ENCODE data around the gene C22orf42.
"Not testable (repeated sequence)": the region's sequence is repeated elsewhere in the genome, so short reads cannot be mapped to it uniquely, and the experiment has no call there.

The C22orf42 gene

GRCh38 chr22:32191021-32191420 is 31.9 kb upstream of the C22orf42 start:
- not testable (repeated sequence) for H3K9ac ChIP-seq (ENCODE audit: low read length); H3K4me2 ChIP-seq (ENCODE audit: low read length); H2BK5ac ChIP-seq (ENCODE audit: low read length); H2BK120ac ChIP-seq (ENCODE audit: low read depth, low read length); H3K18ac ChIP-seq (ENCODE audit: low read length); H3K27me3 ChIP-seq (ENCODE audit: insufficient read depth, low read length, poor library complexity); H4K8ac ChIP-seq (ENCODE audit: low read depth, low read length); H2BK15ac ChIP-seq (replicated peaks; ENCODE audit: low read depth); H3K79me1 ChIP-seq (ENCODE audit: low read length); H3K56ac ChIP-seq (ENCODE audit: low read length); H3K4ac ChIP-seq (ENCODE audit: low read depth, low read length); H3K36me3 ChIP-seq (ENCODE audit: control insufficient read depth, insufficient read depth, low read length); DNase-seq; H3K27ac ChIP-seq (ENCODE audit: low read depth, low read length); H3K23ac ChIP-seq (ENCODE audit: low read length); H3K4me3 ChIP-seq (ENCODE audit: low read length); H3K4me1 ChIP-seq (ENCODE audit: control insufficient read depth, low read depth, low read length); H4K5ac ChIP-seq (ENCODE audit: low read length); H2AK5ac ChIP-seq (ENCODE audit: low read length); H3K79me2 ChIP-seq (ENCODE audit: control insufficient read depth, insufficient read depth, low read length)
- WGBS (ENCODE audit: extremely low coverage, insufficient coverage, low lambda C conversion rate): no CpG with 5 or more reads among the region's 15 CpGs

- Histone ChIP-seq H3K56ac (ENCODE audit: low read length) (no peak overlapping the region), H3K79me2 (ENCODE audit: control insufficient read depth, insufficient read depth, low read length) (no peaks in the 10 kb centered on the region), H2BK120ac (ENCODE audit: low read depth, low read length) (no peak overlapping the region), H3K4me1 (ENCODE audit: control insufficient read depth, low read depth, low read length) (no peaks in the 10 kb centered on the region), H3K9ac (ENCODE audit: low read length) (no peak overlapping the region), H3K27me3 (ENCODE audit: insufficient read depth, low read length, poor library complexity) (no peaks in the 10 kb centered on the region), H3K4ac (ENCODE audit: low read depth, low read length) (no peak overlapping the region), H2BK15ac (replicated peaks; ENCODE audit: low read depth) (no peak overlapping the region), H4K5ac (ENCODE audit: low read length) (no peak overlapping the region), H3K4me2 (ENCODE audit: low read length) (no peak overlapping the region), H3K79me1 (ENCODE audit: low read length) (no peaks in the 10 kb centered on the region), H4K8ac (ENCODE audit: low read depth, low read length) (no peak overlapping the region), H2BK5ac (ENCODE audit: low read length) (no peak overlapping the region), H3K18ac (ENCODE audit: low read length) (no peak overlapping the region), H2AK5ac (ENCODE audit: low read length) (no peak overlapping the region), H3K23ac (ENCODE audit: low read length) (no peak overlapping the region), H3K4me3 (ENCODE audit: low read length) (no peak overlapping the region), H3K36me3 (ENCODE audit: control insufficient read depth, insufficient read depth, low read length) (no peaks in the 10 kb centered on the region), H3K27ac (ENCODE audit: low read depth, low read length) (no peak overlapping the region)
- no peak for DNase-seq
- no CpG with 5 or more reads among the region's 3 CpGs for WGBS (ENCODE audit: extremely low coverage, insufficient coverage, low lambda C conversion rate)
These were observed 26.7 kb upstream of the C22orf42 start for GRCh38 chr22:32185821-32186220.

- Histone ChIP-seq H3K79me2 (ENCODE audit: control insufficient read depth, insufficient read depth, low read length) (no peaks in the 10 kb centered on the region), H3K27ac (ENCODE audit: low read depth, low read length) (no peak overlapping the region), H3K56ac (ENCODE audit: low read length) (no peak overlapping the region), H3K23ac (ENCODE audit: low read length) (no peak overlapping the region), H3K4me2 (ENCODE audit: low read length) (no peak overlapping the region), H3K79me1 (ENCODE audit: low read length) (no peaks in the 10 kb centered on the region), H2BK5ac (ENCODE audit: low read length) (no peak overlapping the region), H2BK15ac (replicated peaks; ENCODE audit: low read depth) (no peak overlapping the region), H4K5ac (ENCODE audit: low read length) (no peak overlapping the region), H3K18ac (ENCODE audit: low read length) (no peak overlapping the region), H3K4me1 (ENCODE audit: control insufficient read depth, low read depth, low read length) (no peaks in the 10 kb centered on the region), H3K4me3 (ENCODE audit: low read length) (no peak overlapping the region), H3K4ac (ENCODE audit: low read depth, low read length) (no peak overlapping the region), H3K9ac (ENCODE audit: low read length) (no peak overlapping the region), H2BK120ac (ENCODE audit: low read depth, low read length) (no peak overlapping the region), H4K8ac (ENCODE audit: low read depth, low read length) (no peak overlapping the region), H3K27me3 (ENCODE audit: insufficient read depth, low read length, poor library complexity) (no peaks in the 10 kb centered on the region), H3K36me3 (ENCODE audit: control insufficient read depth, insufficient read depth, low read length) (no peaks in the 10 kb centered on the region), H2AK5ac (ENCODE audit: low read length) (no peak overlapping the region)
- no peak for DNase-seq
- WGBS (ENCODE audit: extremely low coverage, insufficient coverage, low lambda C conversion rate): no CpG with 5 or more reads among the region's 3 CpGs
These were observed 24.5 kb upstream of the C22orf42 start for GRCh38 chr22:32183625-32184024.

- H4K5ac ChIP-seq (ENCODE audit: low read length): no peak overlapping the region
- H3K79me1 ChIP-seq (ENCODE audit: low read length): no peaks in the 10 kb centered on the region
- H3K36me3 ChIP-seq (ENCODE audit: control insufficient read depth, insufficient read depth, low read length): no peaks in the 10 kb centered on the region
- no peak overlapping the region for H2AK5ac ChIP-seq (ENCODE audit: low read length)
- no peak overlapping the region for H3K27ac ChIP-seq (ENCODE audit: low read depth, low read length)
- H3K4me1 ChIP-seq (ENCODE audit: control insufficient read depth, low read depth, low read length): no peaks in the 10 kb centered on the region
- H3K4me2 ChIP-seq (ENCODE audit: low read length): no peak overlapping the region
- no peak overlapping the region for H2BK120ac ChIP-seq (ENCODE audit: low read depth, low read length)
- no peaks in the 10 kb centered on the region for H3K79me2 ChIP-seq (ENCODE audit: control insufficient read depth, insufficient read depth, low read length)
- WGBS (ENCODE audit: extremely low coverage, insufficient coverage, low lambda C conversion rate): no CpG with 5 or more reads among the region's 6 CpGs
- H2BK15ac ChIP-seq (replicated peaks; ENCODE audit: low read depth): no peak overlapping the region
- H2BK5ac ChIP-seq (ENCODE audit: low read length): no peak overlapping the region
- no peaks in the 10 kb centered on the region for H3K27me3 ChIP-seq (ENCODE audit: insufficient read depth, low read length, poor library complexity)
- H3K56ac ChIP-seq (ENCODE audit: low read length): no peak overlapping the region
- DNase-seq: no peak
- H3K4ac ChIP-seq (ENCODE audit: low read depth, low read length): no peak overlapping the region
- H3K9ac ChIP-seq (ENCODE audit: low read length): no peak overlapping the region
- H3K4me3 ChIP-seq (ENCODE audit: low read length): no peak overlapping the region
- H4K8ac ChIP-seq (ENCODE audit: low read depth, low read length): no peak overlapping the region
- H3K23ac ChIP-seq (ENCODE audit: low read length): no peak overlapping the region
- no peak overlapping the region for H3K18ac ChIP-seq (ENCODE audit: low read length)
These were observed 21.9 kb upstream of the C22orf42 start for GRCh38 chr22:32181043-32181442.

- Histone ChIP-seq H2BK5ac (ENCODE audit: low read length) (no peak overlapping the region), H3K56ac (ENCODE audit: low read length) (no peak overlapping the region), H3K4ac (ENCODE audit: low read depth, low read length) (no peak overlapping the region), H3K27ac (ENCODE audit: low read depth, low read length) (no peak overlapping the region), H3K18ac (ENCODE audit: low read length) (no peak overlapping the region), H3K36me3 (ENCODE audit: control insufficient read depth, insufficient read depth, low read length) (no peaks in the 10 kb centered on the region), H2AK5ac (ENCODE audit: low read length) (no peak overlapping the region), H3K27me3 (ENCODE audit: insufficient read depth, low read length, poor library complexity) (no peaks in the 10 kb centered on the region), H3K79me2 (ENCODE audit: control insufficient read depth, insufficient read depth, low read length) (no peaks in the 10 kb centered on the region), H3K9ac (ENCODE audit: low read length) (no peak overlapping the region), H4K5ac (ENCODE audit: low read length) (no peak overlapping the region), H3K79me1 (ENCODE audit: low read length) (no peaks in the 10 kb centered on the region), H3K23ac (ENCODE audit: low read length) (no peak overlapping the region), H2BK15ac (replicated peaks; ENCODE audit: low read depth) (no peak overlapping the region), H3K4me1 (ENCODE audit: control insufficient read depth, low read depth, low read length) (peaks cover 3% of the 10 kb centered on the region), H2BK120ac (ENCODE audit: low read depth, low read length) (no peak overlapping the region), H3K4me2 (ENCODE audit: low read length) (no peak overlapping the region), H4K8ac (ENCODE audit: low read depth, low read length) (no peak overlapping the region), H3K4me3 (ENCODE audit: low read length) (no peak overlapping the region)
- DNase-seq: peak; percentile 44
- WGBS (ENCODE audit: extremely low coverage, insufficient coverage, low lambda C conversion rate): no CpG with 5 or more reads among the region's 8 CpGs
These were observed 18.2 kb upstream of the C22orf42 start for GRCh38 chr22:32177221-32177765.
